GM18867 (cell line): Measurements from ENCODE around the gene RFTN2.
"Not testable (repeated sequence)": the region's sequence is repeated elsewhere in the genome, so short reads cannot be mapped to it uniquely, and the experiment has no call there.

ENCODE experiments used
- ATAC-seq: cut with Tn5 transposase; IDR thresholded peaks from one replicate; pipeline ENCODE4 v1.9.1; 2021; ENCODE audit warnings: mild to moderate bottlenecking, moderate library complexity; ENCODE audit not compliant: unreplicated experiment

Gene RFTN2

DNA sequence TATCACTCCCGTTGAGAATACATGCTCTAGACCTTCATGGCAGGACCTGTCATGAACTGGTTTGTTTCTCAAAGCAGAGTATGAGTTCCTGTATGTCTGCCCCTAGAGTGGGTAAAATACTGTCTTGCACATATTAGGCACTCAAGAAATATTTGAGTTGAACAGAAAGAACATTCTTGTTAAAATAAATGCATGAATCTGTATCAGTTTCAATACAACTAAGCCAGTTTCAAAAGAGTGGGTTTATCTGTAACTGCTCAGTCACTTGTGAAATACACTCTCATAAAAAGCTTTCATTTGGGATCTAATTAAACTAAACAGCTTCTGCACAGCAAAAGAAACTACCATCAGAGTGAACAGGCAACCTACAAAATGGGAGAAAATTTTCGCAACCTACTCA is 69.2 kb downstream of the RFTN2 start:
- ATAC-seq, result peak; percentile 86

DNA sequence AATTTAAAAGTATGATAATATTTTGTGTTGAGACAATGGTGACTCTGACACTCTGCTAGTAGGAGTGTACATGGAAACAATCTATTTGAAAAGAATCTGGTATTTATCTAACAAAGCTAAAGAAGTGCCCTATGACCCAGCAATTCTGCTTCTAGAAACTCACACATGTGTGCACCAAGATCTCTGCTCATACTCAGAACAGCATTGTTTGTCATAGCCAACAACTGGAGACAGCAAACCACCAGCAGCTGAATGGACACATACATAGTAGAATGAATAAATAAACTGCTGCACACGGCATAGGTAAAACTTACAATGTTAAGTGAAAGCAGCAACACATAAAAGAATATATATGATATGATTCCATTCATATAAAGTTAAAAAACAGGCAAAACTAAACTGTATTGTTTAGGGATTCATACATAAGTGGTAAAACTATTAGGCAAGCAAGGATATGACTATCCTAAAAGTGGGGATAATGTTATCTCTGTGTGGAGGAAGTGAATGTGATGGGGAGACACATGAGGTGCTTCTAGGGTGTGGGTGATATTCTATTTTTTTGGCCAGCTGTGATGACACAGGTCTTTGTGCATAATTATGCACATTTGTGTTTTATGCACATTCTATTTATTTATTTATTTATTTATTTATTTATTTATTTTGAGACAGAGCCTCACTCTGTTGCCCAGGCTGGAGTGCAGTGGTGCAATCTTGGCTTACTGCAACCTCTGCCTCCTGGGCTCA is 71.1 kb downstream of the RFTN2 start:
- peak; percentile 30 for ATAC-seq

DNA sequence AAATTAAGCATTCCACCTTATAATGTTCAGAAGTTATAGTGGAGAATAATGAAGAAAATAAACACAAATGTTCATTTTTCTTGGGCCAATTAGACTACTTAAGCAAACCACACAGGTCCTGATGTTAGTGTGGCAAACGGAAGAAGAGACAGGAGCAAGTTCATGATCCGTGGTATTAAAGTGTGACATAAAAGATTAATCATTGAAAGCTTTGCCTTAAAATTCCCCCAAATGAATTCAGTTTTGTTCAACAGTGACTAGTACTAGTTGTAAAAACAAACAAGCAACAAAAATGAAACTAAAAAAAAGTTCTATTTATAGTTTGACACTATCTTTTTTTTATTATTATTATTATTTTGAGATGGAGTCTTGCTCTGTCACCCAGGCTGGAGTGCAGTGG is 73.7 kb downstream of the RFTN2 start:
- no peak for ATAC-seq

DNA sequence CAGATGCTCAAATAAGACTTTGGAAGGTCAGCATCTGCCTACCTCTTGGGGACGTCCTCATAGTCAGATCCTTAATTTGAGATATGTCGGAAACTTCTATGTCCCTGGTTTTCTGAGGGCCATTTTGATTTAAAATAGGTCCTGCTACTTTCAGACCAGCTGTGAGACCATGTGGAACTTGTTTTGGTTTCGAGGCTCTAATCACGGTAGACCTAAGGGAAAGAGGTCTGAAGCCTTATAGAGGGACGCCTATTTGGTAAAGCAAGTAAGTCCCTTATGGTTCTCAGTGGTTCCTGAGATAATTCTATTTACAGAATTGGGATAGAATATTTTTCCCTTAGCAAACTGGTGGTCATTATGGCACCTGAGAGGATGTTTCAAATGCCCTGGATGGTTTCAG is 75.1 kb downstream of the RFTN2 start:
- ATAC-seq, result peak; percentile 44

DNA sequence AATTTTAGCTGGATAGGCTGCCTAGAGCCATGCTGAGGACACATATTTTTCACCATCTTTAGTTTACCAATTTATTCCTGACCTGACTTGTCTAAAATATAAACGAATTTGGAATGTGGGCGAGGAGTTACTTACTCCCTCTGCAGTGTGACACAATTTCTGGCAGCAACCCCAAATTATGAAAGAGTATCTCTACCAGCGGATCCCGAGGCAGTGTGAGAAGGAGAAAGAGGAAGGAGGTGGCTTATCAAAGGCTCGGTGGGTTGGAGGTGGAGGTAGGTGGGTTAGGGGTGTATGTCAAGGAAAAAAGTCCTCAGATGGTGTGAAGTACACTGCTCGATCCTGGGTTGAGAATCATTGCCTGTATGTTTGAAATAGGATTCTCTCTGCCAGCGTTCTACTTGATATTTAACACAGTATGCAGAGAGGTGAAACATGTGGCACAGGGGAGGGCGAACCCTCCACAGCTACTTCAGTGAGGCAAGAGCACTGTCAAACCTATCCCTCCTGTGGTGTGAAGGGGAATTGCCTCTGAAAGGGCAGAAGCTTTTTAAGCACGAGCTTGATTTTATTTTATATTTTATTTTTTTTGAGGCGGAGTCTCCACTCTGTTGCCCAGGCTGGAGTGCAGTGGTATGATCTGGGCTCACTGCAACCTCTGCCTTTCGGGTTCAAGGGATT is 76.0 kb downstream of the RFTN2 start:
- peak; percentile 66 for ATAC-seq

DNA sequence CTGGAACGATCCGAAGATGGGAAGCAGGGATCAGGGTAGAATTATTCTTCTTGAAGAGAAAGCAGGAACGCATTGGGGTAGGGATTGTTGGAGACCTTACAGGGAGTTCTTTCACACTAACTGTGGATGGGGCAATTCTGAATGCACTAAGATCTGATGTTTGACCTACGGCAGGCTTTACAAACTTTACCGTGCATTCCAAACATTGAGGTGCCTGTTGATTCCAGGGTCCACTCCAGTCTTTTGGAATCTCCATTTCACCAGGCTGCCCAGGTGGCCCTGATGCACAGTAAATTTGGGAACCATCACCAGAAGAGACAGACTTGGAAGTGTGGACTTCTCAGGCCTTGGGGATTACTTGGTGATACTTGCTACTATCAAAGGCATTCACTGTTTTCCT is 76.9 kb downstream of the RFTN2 start:
- ATAC-seq, result no peak

DNA sequence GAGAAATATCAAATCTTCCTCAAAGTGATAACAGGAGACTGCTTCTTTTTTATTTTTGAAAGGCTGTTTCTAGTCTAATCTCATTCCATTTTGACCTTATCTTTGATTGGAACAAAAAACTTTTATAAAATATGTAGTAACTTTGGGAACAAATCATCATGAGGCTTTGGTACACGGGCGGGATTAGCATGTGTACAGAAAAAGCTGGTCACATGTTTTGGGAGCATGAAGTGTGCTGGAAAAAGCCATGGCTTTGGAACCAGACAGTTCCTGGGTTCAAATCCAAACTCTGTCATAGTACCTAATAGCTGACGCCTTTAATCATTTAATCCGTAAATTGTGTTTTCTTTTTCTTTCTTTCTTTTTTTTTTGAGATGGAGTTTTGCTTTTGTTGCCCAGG is 78.2 kb downstream of the RFTN2 start:
- no peak for ATAC-seq

DNA sequence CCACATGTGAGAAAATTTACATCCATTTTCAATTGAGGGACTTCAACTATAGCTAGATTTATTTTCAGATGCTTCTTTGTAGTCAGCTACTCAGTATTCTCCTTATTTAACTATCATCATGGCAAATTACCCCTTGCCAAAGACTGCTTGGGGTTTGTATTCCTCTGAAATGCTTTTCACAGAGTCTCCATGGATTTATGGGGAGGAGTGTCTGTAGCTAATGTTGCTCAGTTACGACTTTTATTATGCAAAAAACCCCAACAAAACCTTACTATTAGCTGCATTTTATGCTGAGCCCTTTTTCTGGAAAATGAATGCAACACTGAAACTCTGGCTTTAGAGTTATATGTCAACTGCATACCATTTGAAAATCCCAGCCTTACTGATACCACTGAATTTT is 78.6 kb downstream of the RFTN2 start:
- ATAC-seq, result no peak

DNA sequence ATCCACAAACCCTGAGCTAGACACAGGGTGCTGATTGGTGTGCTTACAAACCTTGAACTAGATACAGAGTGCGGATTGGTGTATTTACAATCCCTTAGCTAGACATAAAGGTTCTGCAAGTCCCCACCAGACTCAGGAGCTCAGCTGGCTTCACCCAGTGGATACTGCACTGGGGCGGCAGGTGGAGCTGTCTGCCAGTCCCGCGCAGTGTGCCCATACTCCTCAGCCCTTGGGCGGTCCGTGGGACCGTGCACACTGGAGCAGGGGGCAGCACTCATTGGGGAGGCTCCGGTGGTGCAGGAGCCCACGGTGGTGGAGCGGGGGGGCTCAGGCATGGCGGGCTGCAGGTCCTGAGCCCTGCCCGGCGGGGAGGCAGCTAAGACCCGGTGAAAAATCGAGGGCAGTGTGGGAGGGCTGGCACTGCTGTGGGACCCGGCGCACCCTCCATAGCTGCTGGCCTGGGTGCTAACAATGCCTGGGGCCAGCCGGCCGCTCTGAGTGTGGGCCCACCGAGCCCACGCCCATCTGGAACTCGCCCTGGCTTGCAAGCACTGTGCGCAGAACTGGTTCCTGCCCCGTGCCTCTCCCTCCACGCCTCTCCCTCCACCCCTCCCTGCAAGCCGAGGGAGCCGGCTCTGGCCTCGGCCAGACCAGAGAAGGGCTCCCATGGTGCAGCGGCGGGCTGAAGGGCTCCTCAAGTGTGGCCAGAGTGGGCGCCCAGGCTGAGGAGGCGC is 83.9 kb downstream of the RFTN2 start:
- no peak for ATAC-seq

DNA sequence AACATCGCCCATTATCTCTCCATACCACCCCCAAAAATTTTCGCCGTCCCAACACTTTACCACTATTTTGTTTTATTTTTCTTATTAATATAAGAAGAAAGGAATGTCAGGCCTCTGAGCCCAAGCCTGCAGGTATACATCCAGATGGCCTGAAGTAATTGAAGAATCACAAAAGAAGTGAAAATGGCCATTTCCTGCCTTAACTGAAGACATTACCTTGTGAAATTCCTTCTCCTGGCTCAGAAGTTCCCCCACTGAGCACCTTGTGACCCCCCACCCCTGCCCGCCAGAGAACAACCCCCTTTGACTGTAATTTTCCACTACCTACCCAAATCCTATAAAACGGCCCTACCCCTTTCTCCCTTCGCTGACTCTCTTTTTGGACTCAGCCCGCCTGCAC is 88.1 kb downstream of the RFTN2 start:
- not testable (repeated sequence) for ATAC-seq

DNA sequence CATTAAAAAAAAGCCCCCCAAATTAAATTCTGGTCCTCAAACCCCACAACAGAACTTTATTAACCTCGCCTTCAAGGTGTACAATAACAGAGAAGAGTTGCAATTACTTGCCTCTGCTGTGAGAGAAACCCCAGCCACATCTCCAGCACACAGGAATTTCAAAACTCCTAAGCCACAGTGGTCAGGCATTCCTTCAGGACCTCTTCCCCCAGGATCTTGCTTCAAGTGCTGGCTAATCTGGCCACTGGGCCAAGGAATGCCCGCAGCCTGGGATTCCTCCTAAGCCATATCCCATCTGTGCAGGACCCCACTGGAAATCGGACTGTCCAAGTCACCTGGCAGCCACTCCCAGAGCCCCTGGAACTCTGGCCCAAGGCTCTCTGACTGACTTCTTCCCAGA is 95.2 kb downstream of the RFTN2 start:
- not testable (repeated sequence) for ATAC-seq

DNA sequence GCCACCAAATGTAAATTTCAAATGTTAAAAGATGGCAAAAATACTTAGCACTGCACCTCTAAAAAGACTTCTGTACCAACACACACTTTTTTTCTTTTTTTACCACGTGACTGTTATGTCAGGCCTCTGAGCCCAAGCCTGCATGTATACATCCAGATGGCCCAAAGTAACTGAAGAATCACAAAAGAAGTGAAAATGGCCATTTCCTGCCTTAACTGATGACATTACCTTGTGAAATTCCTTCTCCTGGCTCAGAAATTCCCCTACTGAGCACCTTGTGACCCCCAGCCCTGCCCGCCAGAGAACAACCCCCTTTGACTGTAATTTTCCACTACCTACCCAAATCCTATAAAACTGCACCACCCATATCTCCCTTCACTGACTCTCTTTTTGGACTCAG is 97.1 kb downstream of the RFTN2 start:
- not testable (repeated sequence) for ATAC-seq

DNA sequence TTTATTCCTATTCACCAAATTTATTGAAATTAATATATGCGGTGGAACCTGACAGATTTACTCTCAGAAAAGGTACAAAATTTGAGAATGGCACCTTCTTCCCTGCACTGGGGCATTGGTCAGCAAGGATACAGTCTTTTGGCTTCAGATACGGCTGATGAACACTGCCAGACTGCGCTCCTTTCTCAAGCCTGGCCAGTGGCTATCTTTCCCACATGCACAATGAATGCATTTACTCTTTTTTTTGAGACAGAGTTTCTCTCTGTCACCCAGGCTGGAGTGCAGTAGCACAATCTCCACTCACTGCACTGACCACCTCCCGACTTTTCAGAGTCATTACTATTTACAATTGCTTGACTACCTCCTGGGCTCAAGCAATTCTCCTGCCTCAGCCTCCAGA is 97.9 kb downstream of the RFTN2 start:
- ATAC-seq, result no peak

DNA sequence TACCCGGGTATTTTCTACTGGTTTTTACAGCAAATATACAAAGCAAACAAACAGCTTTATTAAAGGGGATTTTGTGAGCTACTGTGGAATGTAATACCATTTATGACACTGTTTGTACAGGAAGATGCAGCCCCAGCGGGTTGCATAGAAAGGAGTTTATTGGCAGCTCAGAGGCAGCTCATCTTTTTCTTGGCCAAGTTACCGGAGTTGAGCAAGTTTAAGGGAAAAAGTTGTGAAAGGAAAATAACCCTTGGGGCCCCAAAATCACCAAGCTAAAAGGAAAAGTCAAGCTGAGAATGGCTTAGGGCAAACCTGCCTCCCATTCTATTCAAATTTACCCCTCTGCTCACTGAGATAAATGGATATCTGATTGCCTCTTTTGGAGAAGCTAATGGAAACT is 98.8 kb downstream of the RFTN2 start:
- no peak for ATAC-seq

DNA sequence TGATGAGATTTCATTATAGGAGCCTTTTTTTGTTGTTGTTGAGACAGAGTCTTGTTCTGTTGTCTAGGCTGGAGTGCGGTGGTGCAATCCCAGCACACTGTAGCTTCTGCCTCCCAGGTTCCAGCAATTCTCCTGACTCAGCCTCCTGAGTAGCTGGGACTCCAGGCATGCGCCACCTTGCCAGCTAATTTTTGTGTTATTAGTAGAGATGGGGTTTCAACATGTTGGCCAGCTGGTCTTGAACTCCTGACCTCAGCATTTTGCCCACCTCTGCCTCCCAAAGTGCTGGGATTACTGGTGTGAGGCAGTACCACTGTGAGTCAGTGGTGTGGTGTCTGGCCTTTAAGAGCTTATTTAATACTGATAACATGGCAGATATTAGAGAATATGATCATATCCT is 99.4 kb downstream of the RFTN2 start:
- no peak for ATAC-seq

DNA sequence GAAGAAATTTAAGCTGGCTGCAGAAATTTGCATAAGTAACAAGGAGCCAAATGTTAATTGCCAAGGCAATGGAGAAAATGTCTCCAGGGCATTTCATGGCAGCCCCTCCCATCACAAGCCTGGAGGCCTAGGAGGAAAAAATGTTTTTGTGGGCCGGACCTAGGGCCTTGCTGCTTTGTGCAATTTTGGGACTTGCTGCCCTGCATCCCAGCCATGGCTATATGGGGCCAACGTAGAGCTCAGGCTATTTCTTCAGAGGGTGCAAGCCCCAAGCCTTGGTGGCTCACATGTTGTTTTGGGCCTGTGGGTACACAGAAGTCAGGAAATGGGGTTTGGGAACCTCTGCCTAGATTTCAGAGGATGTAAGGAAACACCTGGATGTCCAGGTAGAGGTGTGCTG is 101.8 kb downstream of the RFTN2 start:
- ATAC-seq, result no peak

DNA sequence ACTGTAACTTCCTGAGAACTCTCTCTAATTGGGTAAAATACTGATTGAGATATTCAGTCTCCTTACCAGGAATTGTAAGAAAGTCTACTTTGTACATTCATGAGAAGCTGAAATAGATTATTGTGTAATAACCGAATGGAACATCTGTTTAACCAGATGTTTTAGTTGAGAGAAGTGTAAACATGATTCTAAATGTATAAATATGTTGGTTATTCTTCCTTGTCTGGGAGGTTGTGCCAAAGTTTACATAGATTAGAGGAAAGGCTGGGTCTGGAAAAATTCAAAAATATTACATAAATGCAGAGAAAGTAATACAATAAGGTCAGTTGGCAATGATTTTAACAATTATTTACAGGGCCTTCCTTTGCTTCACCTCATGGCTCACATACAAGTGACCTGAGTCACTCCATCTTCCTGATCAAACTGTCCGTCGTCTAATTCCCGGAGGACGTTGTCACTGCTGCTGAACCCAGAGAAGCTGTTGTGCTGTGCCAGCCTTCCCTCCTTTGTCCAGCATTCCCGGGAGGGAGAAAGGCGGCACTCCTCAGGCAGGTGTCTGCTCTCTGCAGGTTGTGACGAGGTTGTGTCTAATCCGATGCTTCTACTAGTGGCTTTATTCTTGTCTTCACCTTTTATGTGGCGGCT is 103.6 kb downstream of the RFTN2 start:
- no peak for ATAC-seq

DNA sequence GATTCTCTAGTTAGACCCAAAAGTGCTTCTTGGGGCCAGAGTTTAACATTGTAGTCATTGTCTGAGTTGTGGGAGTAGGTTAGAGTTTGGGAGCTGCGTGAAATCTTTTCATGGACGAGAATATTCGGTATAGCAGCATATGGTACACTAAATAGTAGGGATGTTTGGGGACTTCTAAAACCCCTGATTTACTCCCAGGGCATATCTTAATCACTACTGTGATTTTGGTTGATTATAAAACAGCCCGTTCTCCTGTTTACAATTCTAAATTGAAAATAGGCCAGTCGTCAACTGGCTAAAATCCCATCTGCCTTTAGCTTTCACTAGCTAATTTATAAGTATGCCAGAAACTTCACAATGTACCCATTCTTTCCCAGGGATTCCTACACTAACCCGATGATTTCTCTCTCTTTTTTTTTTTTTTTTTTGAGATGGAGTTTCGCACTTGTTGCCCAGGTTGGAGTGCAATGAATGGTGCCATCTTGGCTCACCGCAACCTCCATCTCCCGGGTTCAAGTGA is 115.2 kb downstream of the RFTN2 start:
- ATAC-seq, result no peak

DNA sequence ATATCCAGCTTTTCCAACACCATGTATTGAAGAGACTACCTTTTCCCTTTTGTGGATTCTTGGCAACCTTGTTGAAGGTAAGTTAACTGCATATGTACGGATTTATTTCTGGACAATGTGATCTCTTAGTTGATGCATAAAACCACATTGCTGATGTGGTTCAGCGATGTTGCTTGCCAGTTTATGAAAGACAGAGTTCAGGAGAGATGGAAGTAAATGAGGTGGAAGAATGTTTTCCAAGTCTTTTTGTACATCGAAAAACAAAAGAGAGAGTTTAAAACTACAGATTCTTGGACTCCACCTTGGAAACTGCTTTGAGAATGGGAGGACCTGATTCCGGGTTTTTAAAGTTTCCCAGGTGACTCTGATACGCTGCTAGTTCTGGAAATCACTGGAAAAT is 115.7 kb downstream of the RFTN2 start:
- no peak for ATAC-seq

DNA sequence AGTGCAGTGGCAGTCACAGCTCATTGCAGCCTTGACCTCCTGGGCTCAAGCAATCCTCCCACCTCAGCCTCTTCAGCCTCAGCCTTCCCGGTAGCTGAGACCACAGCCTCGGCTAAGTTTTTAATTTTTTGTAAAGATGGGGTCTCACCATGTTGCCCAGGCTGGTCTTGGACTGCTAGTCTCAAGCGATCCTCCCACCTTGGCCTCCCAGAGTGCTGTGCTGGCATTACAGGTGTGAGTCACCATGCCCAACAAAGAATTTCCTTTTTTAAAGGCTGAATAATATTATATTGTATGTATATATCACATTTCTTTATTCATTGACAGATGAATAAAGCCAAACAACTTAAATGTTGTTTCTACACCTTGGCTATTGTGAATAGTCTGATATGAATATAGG is 117.0 kb downstream of the RFTN2 start:
- ATAC-seq, result no peak

DNA sequence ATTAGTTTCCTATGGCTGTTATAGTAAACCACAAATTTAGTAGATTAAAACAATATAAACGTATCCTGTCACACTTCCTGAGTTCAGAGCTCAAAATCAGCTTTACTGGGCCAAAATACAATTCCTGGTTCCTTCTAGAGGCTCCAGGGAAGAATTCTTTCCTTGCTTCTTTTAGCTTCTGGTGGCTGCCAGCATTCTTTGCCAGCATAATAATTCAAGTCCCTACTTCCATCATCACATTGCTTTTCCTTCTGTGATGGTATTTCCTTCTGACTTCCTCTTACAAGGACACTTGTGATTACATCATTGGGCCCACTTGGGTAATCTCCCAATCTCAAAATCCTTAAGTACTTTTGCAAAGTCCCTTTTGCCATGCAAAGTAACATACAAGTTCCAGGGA is 118.9 kb downstream of the RFTN2 start:
- ATAC-seq, result no peak
